Esophagus squamous epithelium (tissue), 5 donors: Measurements from ENCODE around the gene KRT77. TPM values are rescaled to one million over a fixed set of nuclear protein-coding genes. Genes with fewer than 3 reads are reported as not detected.

ENCODE experiments used
- DNase-seq: peaks from one replicate; lab custom pipeline; 2025; lab: John Stamatoyannopoulos, UW
- H3K27ac ChIP-seq, 4 donors: fragments of 200-600 bp; sonication (generic); one replicate each; pipeline ENCODE4 v1.5.1; 2016 to 2019; ENCODE audit warnings: mild to moderate bottlenecking in 1 of 4
- H3K27me3 ChIP-seq, 4 donors: fragments of 200-600 bp; sonication (generic); 1 replicate in 3 of 4; 2 replicates in 1 of 4; pipeline versions ENCODE4 v1.5.1 to v1.6.0; 2017 to 2021; ENCODE audit warnings: antibody characterized with exemption in 1 of 4
- H3K36me3 ChIP-seq, 3 donors: fragments of 200-600 bp; sonication (generic); one replicate each; pipeline ENCODE4 v1.5.1; 2016 to 2019
- H3K4me1 ChIP-seq, 3 donors: fragments of 200-600 bp; sonication (generic); one replicate each; pipeline ENCODE4 v1.5.1; 2017 to 2019
- H3K4me3 ChIP-seq, 4 donors: fragments of 200-600 bp; sonication (generic); 1 replicate in 3 of 4; 2 replicates in 1 of 4; pipeline ENCODE4 v1.5.1; 2016 to 2019; ENCODE audit warnings: mild to moderate bottlenecking in 2 of 4, moderate library complexity in 1 of 4
- H3K9me3 ChIP-seq, 3 donors: fragments of 200-600 bp; sonication (generic); one replicate each; pipeline ENCODE4 v1.5.1; 2016 to 2019
- POLR2A ChIP-seq, 4 donors: fragments of 450-650 bp; IDR thresholded peaks; one replicate each; pipeline ENCODE4 v1.6.1; 2017; ENCODE audit warnings: antibody characterized with exemption in 4 of 4, mild to moderate bottlenecking in 4 of 4, moderate library complexity in 3 of 4
- WGBS, 2 donors: methylation state at CpG; one replicate each; pipeline ENCODE4 v1.1.5; 2018; 5-methylcytosine and 5-hydroxymethylcytosine counted together
- intact Hi-C: fragments of 100-400 bp; cut with DNase I; formaldehyde crosslinking; loops from one replicate; pipeline ENCODE4 v1.15.0; 2022
- total RNA-seq, 4 donors: library from RNA; depleted of rRNA; stranded (reverse); fragments of >200 nt; gene quantifications; one replicate each; pipeline ENCODE4 v1.1.0, GENCODE V29; 2016
- TF ChIP-seq, protein P1 (sequence below), 6 experiments: fragments of 450-650 bp in 4 of 6; fragments of 200-600 bp in 2 of 6; sonication (generic) in 2 of 6; IDR thresholded peaks; one replicate each; pipeline ENCODE4 v1.5.1; 2016 to 2019; ENCODE audit warnings: antibody characterized with exemption in 6 of 6, mild to moderate bottlenecking in 4 of 6, moderate library complexity in 4 of 6
- donor health status: DM: yes; HTN: yes; CAD: no.

The KRT77 gene
- total RNA-seq, 4 donors from 2014 or later: not detected

GRCh38 chr12:52657250-52657902 lies 45.9 kb downstream of the KRT77 start:
- no peaks in the 10 kb centered on the region for H3K9me3 ChIP-seq
- intact Hi-C loops: no loop called here
- 81 to 83% methylated on average over 6 of the region's 6 CpGs for WGBS, 2 donors
- H3K27ac ChIP-seq: no peak overlapping the region
- DNase-seq: no peak
- H3K36me3 ChIP-seq: no peaks in the 10 kb centered on the region
- TF ChIP-seq, protein P1, sequence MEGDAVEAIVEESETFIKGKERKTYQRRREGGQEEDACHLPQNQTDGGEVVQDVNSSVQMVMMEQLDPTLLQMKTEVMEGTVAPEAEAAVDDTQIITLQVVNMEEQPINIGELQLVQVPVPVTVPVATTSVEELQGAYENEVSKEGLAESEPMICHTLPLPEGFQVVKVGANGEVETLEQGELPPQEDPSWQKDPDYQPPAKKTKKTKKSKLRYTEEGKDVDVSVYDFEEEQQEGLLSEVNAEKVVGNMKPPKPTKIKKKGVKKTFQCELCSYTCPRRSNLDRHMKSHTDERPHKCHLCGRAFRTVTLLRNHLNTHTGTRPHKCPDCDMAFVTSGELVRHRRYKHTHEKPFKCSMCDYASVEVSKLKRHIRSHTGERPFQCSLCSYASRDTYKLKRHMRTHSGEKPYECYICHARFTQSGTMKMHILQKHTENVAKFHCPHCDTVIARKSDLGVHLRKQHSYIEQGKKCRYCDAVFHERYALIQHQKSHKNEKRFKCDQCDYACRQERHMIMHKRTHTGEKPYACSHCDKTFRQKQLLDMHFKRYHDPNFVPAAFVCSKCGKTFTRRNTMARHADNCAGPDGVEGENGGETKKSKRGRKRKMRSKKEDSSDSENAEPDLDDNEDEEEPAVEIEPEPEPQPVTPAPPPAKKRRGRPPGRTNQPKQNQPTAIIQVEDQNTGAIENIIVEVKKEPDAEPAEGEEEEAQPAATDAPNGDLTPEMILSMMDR (IDR thresholded peaks at IDR 0.05): no peak
- no peak for TF ChIP-seq POLR2A (IDR thresholded peaks at IDR 0.05)
- peaks cover 0 to 28% (median 0%) of the 10 kb centered on the region in 4 donors for H3K27me3 ChIP-seq
- no peak overlapping the region for H3K4me3 ChIP-seq
- H3K4me1 ChIP-seq: peaks cover 0 to 38% (median 5%) of the 10 kb centered on the region in 3 donors

DNA sequence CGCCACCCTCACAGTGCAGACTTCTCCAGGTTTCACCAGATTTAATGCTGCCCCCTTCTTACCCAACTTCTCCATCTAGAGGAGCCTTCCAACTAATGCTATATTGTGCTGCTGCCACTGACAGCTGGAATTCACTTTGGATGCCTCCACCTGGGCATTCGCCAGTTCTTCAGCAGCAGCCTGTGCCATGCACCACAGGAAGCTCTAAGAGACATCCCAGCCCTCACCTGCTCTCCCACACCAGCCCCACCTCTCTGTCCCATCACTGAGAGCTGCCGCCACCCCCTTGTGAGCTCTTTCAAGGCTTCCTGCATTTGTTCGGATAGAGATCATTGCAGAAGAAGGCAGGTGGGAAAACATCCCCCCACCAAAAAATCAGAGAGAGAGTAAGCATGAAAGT lies 46.7 kb downstream of the KRT77 start:
- Histone ChIP-seq H3K27ac (no peak overlapping the region), H3K36me3 (no peaks in the 10 kb centered on the region), H3K27me3 (peaks cover 0 to 28% (median 0%) of the 10 kb centered on the region in 4 donors), H3K4me3 (no peak overlapping the region), H3K9me3 (no peaks in the 10 kb centered on the region), H3K4me1 (peaks cover 0 to 38% (median 5%) of the 10 kb centered on the region in 3 donors)
- TF ChIP-seq POLR2A (IDR thresholded peaks at IDR 0.05): no peak
- TF ChIP-seq, protein P1 (IDR thresholded peaks at IDR 0.05): no peak
- WGBS, 2 donors: 70 to 75% methylated on average over 4 of the region's 4 CpGs
- intact Hi-C loops: no loop called here
- DNase-seq: no peak

DNA sequence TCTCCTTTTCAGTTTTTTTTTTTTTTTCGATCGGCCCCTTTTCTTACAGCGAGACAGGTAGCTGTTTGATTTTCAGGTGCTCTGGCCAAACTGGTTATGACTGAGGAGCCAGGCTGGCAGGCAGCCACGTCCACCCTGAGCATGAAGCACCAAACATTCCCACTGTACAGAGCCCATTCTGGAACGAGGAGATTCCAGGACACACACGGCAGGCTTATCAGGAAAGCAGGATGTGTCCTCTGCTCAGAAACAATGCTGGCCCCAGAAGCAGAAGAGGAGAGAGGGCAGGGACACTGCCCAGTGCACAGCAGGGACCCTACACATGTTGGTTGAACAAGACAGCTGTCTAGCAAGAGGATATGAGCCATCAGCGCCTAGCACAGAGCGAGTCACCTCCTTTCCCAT lies 47.6 kb downstream of the KRT77 start:
- Histone ChIP-seq H3K4me1 (peaks cover 0 to 43% (median 5%) of the 10 kb centered on the region in 3 donors), H3K4me3 (no peak overlapping the region), H3K9me3 (no peaks in the 10 kb centered on the region), H3K36me3 (no peaks in the 10 kb centered on the region), H3K27me3 (peaks cover 0 to 28% (median 0%) of the 10 kb centered on the region in 4 donors), H3K27ac (no peak overlapping the region)
- intact Hi-C loops: no loop called here
- TF ChIP-seq POLR2A (IDR thresholded peaks at IDR 0.05): no peak
- TF ChIP-seq, protein P1 (IDR thresholded peaks at IDR 0.05): no peak
- no peak for DNase-seq
- WGBS, 2 donors: 13 to 40% methylated on average over 5 to 7 of the region's 8 CpGs

GRCh38 chr12:52655251-52655650 lies 48.1 kb downstream of the KRT77 start:
- TF ChIP-seq, protein P1 (IDR thresholded peaks at IDR 0.05): no peak
- no peak for TF ChIP-seq POLR2A (IDR thresholded peaks at IDR 0.05)
- no peaks in the 10 kb centered on the region for H3K36me3 ChIP-seq
- peaks cover 4 to 48% (median 5%) of the 10 kb centered on the region in 3 donors for H3K4me1 ChIP-seq
- DNase-seq: no peak
- H3K4me3 ChIP-seq: no peak overlapping the region
- H3K27me3 ChIP-seq: peaks cover 0 to 28% (median 0%) of the 10 kb centered on the region in 4 donors
- no peak overlapping the region for H3K27ac ChIP-seq
- intact Hi-C loops: no loop called here
- WGBS, 2 donors: 16 to 57% methylated on average over 3 to 6 of the region's 6 CpGs
- no peaks in the 10 kb centered on the region for H3K9me3 ChIP-seq

DNA sequence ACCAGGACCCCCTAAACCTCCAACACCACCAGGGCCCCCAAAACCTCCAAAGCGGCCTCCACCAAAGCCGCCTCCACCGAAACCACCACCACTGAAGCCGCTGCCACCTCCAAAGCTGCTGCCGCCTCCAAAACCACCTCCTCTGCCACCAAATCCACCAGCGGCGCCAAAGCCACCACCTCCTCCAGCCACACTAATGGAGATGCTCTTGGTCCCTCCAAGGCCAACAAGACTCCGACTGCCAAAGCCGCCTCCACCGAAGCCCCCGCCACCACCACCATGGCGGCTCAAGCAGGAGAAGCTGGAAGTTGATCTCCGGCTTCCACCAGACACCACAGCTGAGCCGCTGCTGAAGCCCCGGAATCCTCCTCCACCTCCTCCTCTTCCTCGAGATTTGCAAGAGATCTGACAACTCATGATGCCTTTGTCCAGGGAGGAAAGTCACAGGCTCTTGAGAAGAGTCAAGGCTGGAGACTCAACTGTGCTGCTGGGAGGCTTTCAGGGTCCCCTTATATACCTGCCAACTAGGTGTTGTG lies 51.5 kb downstream of the KRT77 start, which contains the start of gene KRT2:
Gene KRT2, minus strand, starts transcription at position 486 of the 536 bp plus-strand sequence. Its CDS starts 69 bp downstream, at position 417.
- TF ChIP-seq POLR2A (IDR thresholded peaks at IDR 0.05): no peak
- TF ChIP-seq, protein P1 (IDR thresholded peaks at IDR 0.05): no peak
- Histone ChIP-seq H3K27ac (no peak within 1 kb of the TSS), H3K27me3 (peaks cover 0 to 11% (median 0%) of the 10 kb centered on the region in 4 donors), H3K36me3 (no peaks in the 10 kb centered on the region), H3K9me3 (no peaks in the 10 kb centered on the region), H3K4me1 (peaks cover 0 to 33% (median 4%) of the 10 kb centered on the region in 3 donors), H3K4me3 (no peak within 1 kb of the TSS)
- 92 to 93% methylated on average over 6 to 13 of the region's 16 CpGs for WGBS, 2 donors
- intact Hi-C loops: no loop called here
- no peak for DNase-seq
